Loucy (cell line): ENCODE measurements around the gene CXCL14.

Experiments used
- H2AFZ ChIP-seq: fragments of 200-600 bp; sonication (generic); 2 replicates; pipeline ENCODE4 v1.6.0; 2016; ENCODE audit warnings: antibody characterized with exemption, mild to moderate bottlenecking, low read length, moderate library complexity
- H3F3A ChIP-seq: fragments of 200-600 bp; 2 replicates; pipeline ENCODE4 v1.6.0; 2016; ENCODE audit warnings: antibody characterized with exemption, low read depth, mild to moderate bottlenecking
- H3K27me3 ChIP-seq: fragments of 200-600 bp; sonication (generic); 2 replicates; pipeline ENCODE4 v1.6.1; 2014; ENCODE audit warnings: low read length, mild to moderate bottlenecking; ENCODE audit not compliant: insufficient read depth, poor library complexity, severe bottlenecking
- H3K36me3 ChIP-seq: fragments of 200-600 bp; sonication (generic); 2 replicates; pipeline ENCODE4 v1.6.1; 2016; ENCODE audit warnings: low read length; ENCODE audit not compliant: insufficient read depth
- H3K4me1 ChIP-seq: fragments of 200-600 bp; sonication (generic); 2 replicates; pipeline ENCODE4 v1.5.1; 2014; ENCODE audit warnings: low read length, mild to moderate bottlenecking; ENCODE audit not compliant: insufficient read depth, poor library complexity, severe bottlenecking
- H3K4me2 ChIP-seq: fragments of 200-600 bp; sonication (generic); 2 replicates; pipeline ENCODE4 v1.6.0; 2014; ENCODE audit warnings: antibody characterized with exemption, low read length, low read depth, mild to moderate bottlenecking; ENCODE audit not compliant: poor library complexity, severe bottlenecking
- H3K4me3 ChIP-seq: fragments of 200-600 bp; sonication (generic); 2 replicates; pipeline ENCODE4 v1.5.1; 2014; ENCODE audit warnings: low read length, mild to moderate bottlenecking, mixed read lengths; ENCODE audit not compliant: poor library complexity, severe bottlenecking
- H3K79me2 ChIP-seq: fragments of 200-600 bp; sonication (generic); 2 replicates; pipeline ENCODE4 v1.6.1; 2014; ENCODE audit warnings: low read length; ENCODE audit not compliant: insufficient read depth
- H3K9ac ChIP-seq: fragments of 200-600 bp; sonication (generic); 2 replicates; pipeline ENCODE4 v1.6.0; 2014; ENCODE audit warnings: mild to moderate bottlenecking, low read depth, low read length, moderate library complexity; ENCODE audit not compliant: poor library complexity, severe bottlenecking
- H3K9me2 ChIP-seq: fragments of 200-600 bp; sonication (generic); replicated peaks from 2 replicates; pipeline ENCODE4 v1.6.1; 2016; ENCODE audit warnings: low read depth, low read length, mixed read lengths
- H3K9me3 ChIP-seq: fragments of 200-600 bp; sonication (generic); 2 replicates; pipeline ENCODE4 v1.6.1; 2014; ENCODE audit warnings: mild to moderate bottlenecking, antibody characterized with exemption, low read length, low read depth; ENCODE audit not compliant: insufficient read depth
- H4K20me1 ChIP-seq: fragments of 200-600 bp; sonication (generic); 2 replicates; pipeline ENCODE4 v1.6.0; 2014; ENCODE audit warnings: antibody characterized with exemption, low read length, mild to moderate bottlenecking; ENCODE audit not compliant: insufficient read depth, poor library complexity, severe bottlenecking
- CTCF ChIP-seq: fragments of 200-600 bp; sonication (generic); conservative IDR thresholded peaks from 2 replicates; pipeline ENCODE4 v1.5.1; 2014; ENCODE audit warnings: mild to moderate bottlenecking, antibody characterized with exemption, low read length
- EZH2phosphoT487 ChIP-seq: fragments of 200-600 bp; IDR thresholded peaks from 2 replicates; pipeline ENCODE4 v1.6.1; 2018; ENCODE audit warnings: antibody characterized with exemption, mild to moderate bottlenecking, moderate library complexity, borderline replicate concordance

The CXCL14 gene

GRCh38 chr5:135605221-135605620 lies 26.4 kb upstream of the CXCL14 start:
- no peak for TF ChIP-seq CTCF
- TF ChIP-seq EZH2phosphoT487, result no peak
- no peaks in the 10 kb centered on the region for H3K9me2 ChIP-seq
- H3K4me3 ChIP-seq, result no peak overlapping the region
- H2AFZ ChIP-seq, result no peak overlapping the region
- H3K4me2 ChIP-seq, result no peak overlapping the region
- H3K79me2 ChIP-seq, result no peaks in the 10 kb centered on the region
- H4K20me1 ChIP-seq, result no peaks in the 10 kb centered on the region
- no peaks in the 10 kb centered on the region for H3F3A ChIP-seq
- no peak overlapping the region for H3K9ac ChIP-seq
- peaks cover 10% of the 10 kb centered on the region for H3K4me1 ChIP-seq
- no peaks in the 10 kb centered on the region for H3K9me3 ChIP-seq
- no peaks in the 10 kb centered on the region for H3K27me3 ChIP-seq
- no peaks in the 10 kb centered on the region for H3K36me3 ChIP-seq

DNA sequence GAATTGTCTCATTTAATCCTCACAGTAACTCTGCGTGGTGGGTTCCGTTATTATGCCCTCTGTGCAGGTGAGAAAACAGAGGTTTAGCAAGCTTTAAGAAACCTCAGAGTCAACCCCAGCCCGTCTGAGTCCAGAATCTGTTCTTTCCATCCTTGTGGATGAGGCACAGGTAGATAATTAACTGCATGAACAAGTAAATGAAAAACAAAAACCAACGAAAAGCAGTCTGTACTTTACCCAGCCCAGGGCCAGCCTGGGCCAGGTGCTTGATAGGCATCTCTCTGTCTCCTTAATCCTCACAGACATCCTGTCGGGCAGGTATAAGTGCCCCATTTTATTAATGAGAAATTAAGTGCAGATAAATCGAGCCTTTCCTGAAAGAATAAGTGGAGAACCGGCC lies 25.3 kb upstream of the CXCL14 start:
- TF ChIP-seq EZH2phosphoT487 (no peak), CTCF (no peak)
- Histone ChIP-seq H3K9me2 (no peaks in the 10 kb centered on the region), H4K20me1 (no peaks in the 10 kb centered on the region), H2AFZ (no peak overlapping the region), H3F3A (no peaks in the 10 kb centered on the region), H3K4me1 (peaks cover 10% of the 10 kb centered on the region), H3K9ac (no peak overlapping the region), H3K9me3 (no peaks in the 10 kb centered on the region), H3K36me3 (no peaks in the 10 kb centered on the region), H3K27me3 (no peaks in the 10 kb centered on the region), H3K4me2 (no peak overlapping the region), H3K79me2 (no peaks in the 10 kb centered on the region), H3K4me3 (no peak overlapping the region)

GRCh38 chr5:135602882-135603721 lies 24.3 kb upstream of the CXCL14 start:
- TF ChIP-seq EZH2phosphoT487, result no peak
- TF ChIP-seq CTCF, result no peak
- H3F3A ChIP-seq, result no peaks in the 10 kb centered on the region
- no peaks in the 10 kb centered on the region for H3K36me3 ChIP-seq
- H3K9me3 ChIP-seq, result no peaks in the 10 kb centered on the region
- H3K27me3 ChIP-seq, result no peaks in the 10 kb centered on the region
- H4K20me1 ChIP-seq, result no peaks in the 10 kb centered on the region
- no peak overlapping the region for H2AFZ ChIP-seq
- no peak overlapping the region for H3K4me2 ChIP-seq
- peaks cover 10% of the 10 kb centered on the region for H3K4me1 ChIP-seq
- no peak overlapping the region for H3K4me3 ChIP-seq
- H3K9ac ChIP-seq, result no peak overlapping the region
- H3K9me2 ChIP-seq, result no peaks in the 10 kb centered on the region
- no peaks in the 10 kb centered on the region for H3K79me2 ChIP-seq
